ENCODE data around the gene PAF1.
A peak's percentile ranks its signal among the peaks of the same experiment; 100 is the strongest.

PAF1 gene

DNA sequence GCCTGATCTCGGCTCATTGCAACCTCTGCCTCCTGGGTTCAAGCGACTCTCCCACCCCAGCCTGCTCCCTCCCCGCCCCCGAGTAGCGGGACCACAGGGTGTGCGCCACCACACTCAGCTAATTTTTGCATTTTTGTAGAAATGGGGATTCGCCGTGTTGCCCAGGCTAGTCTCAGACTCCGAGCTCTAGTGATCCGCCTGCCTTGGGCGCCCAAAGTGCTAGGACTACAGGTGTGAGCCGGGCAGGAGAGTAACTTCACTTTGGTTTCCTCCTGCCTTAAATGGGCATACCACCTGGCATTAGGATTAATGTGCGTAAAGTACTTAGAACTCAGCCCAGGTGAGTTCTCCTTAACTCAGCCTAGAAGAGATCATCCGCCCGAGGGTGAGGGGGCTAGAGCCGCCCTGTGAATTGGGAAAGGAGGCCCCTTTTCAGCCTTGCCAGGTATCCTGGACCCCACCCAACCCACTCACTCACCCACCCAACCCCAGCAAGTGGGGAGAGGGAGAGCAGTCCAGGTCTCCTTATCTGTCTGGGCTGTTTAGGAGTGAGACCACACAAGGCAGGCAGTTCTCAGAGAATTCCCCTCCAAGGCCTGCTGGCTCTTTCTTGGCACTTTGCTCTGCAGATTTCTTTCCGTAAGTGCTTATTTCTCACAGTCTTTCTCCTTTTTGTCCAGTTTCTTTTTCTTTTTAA is 14.5 kb upstream of the PAF1 start:
- DNase-seq (ENCODE audit: low spot score): no peak

DNA sequence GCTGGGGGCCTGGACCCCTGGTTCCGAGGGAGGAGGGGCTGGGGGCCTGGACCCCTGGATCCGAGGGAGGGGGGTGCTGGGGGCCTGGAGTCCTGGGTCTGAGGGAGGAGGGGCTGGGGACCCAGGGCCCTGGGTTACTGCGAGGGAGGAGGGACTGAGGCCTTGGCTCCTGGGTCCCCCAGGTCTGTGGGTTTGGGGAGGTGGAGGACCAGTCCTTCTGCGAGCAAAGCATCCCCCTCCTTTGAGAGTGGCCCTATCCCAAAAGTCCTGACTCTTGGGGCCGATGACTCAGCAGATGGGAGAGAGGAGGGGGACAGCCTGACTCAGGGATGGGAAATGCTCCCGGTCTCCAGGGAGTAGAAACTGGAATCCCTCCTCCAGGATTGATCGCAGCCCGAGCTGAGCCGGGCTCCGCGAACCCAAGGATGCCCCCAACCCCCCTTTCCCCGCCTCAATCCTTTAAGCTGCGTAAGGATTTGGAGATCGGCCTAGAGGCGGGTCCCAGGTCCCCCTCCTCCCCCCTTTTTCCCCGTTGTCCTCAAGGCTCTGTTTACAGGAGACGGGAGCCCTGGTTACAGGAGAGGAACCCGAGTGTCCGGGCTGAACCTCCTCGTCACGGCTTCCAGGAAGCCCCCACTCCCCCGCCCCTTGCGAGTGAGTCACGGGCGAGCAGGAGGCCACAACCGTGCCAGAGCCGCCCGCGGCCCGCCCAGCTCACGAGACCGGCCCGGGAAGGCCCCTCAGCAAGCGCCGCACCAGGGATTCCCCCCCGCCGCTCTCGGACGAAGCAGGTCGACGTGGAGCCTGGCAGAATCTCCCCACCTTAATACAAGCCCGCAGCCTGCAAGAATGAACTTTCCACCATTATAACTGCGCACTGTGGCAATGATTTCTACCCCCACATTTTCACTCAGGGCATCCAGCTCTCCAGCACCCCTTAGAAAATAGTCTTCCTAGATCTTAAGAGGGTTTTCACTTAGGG is 12.7 kb upstream of the PAF1 start:
- peak; percentile 94 for DNase-seq (ENCODE audit: low spot score)

DNA sequence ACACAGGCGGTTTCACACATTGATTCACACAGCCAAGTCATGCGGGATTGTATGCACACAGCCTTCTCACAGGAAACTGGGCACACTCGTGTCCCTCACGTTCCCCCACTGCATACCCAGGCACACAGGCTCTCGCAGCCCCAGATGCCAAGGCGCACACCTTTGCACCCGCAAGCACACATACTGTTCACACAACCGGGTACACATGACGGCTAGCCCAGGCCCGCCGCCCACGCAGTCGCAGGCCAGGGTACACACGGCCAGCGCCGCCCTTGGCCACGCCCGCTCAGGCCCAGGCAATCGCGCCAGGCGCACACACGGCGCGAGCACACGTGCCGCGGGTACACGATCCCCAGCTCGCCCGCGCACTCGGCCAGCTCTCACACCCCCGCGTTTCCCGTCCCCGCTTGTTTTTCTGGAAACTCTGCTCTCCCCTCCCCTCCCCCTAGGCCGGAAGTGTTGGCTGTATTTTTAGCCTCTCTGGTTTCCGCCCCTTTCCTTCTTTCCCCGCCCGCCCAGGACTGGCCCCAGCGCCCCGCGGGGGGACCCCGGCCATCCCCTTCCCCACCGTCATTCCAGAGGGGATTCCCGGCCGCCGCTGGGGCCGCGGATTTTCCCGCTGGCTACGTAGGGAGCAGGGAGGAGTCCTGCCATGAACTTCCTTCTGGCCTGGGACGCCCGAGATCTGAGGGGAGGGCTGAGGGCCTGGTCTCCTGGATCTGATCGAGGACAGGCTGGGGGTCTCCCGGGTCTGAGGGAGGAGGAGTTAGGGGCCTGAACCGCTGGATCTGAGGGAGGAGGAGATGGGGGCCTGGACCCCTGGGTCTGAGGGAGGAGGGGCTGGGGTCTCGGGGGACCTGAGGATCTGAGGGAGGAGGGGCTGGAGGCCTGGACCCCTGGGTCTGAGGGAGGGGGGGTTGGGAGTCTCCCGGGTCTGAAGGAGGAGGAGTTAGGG is 11.7 kb upstream of the PAF1 start:
- peak; percentile 86 for DNase-seq (ENCODE audit: low spot score)

DNA sequence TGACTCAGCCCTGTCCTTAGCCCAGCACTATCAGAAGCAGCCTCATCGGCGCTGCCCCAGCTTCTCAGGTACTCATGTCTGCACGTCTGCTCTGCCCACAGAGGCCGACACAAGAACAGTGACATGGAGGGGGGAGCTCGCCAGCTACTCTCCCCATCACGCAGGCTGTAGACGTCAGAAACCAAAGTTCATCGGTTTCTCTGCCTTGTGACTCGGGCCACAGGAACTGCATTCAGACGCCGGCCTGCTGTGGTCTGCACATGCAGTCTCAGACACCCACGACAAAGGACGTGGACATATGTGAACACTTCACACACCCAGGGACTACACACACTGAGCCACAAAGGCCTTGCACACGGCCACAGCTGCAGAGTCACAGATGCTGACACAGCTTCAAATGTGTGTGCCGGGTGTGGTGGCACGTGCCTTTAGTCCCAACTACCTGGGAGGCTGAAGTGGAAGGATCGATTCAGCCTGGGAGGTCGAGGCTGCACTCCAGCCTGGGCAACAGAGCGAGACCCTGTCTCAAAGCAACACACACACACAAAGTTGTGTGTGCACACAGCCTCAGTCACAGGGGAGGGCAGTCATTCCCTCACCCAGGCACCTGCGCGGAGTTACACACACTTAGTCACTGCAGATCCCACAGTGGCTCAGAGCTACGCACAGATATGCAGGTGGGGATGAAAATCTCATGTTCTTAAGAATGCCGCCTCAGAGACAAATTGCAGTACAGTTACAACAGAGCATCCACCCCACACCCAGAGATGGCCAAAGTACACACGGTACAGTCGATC is 10.8 kb upstream of the PAF1 start:
- DNase-seq (ENCODE audit: low spot score): peak; percentile 90

DNA sequence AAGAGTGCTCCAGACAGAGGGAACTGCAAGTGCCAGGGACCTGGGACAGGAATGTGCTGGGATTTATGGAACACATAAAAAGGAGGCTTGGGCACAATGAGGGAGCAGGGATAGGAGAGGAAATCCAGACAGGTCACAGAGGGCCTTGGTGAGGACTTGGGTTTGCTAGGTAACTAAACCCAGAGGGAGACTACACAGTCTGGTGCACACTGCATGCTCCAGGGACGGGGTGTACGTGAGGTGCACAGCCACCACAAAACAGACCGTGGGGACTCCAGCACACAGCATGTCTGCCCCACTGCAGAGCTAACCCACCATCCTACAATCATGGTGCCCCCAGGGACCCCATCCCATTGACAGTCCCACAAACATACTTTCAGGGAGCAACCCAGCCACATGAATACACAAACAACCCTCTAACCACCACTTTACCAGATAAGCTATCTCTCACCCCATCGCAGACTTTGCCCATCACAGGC is 10.2 kb upstream of the PAF1 start:
- DNase-seq (ENCODE audit: low spot score): no peak

DNA sequence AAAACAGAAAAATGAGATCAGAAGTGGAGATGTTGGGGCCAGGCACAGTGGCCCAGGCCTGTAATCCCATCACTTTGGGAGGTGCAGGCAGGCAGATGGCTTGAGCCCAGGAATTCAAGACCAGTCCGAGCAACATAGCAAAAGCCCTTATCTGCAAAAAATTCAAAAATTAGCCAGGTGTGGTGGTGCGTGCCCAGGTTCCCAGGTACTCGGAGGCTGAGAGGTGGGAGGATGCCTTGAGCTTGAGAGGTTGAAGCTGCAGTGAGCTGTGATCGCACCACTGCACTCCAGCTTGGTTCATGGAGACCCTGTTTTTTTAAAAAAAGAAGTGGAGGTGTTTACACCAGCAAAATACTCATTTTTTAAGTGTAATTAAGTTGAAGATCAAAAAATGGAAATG is 9.2 kb upstream of the PAF1 start:
- DNase-seq (ENCODE audit: low spot score): no peak

DNA sequence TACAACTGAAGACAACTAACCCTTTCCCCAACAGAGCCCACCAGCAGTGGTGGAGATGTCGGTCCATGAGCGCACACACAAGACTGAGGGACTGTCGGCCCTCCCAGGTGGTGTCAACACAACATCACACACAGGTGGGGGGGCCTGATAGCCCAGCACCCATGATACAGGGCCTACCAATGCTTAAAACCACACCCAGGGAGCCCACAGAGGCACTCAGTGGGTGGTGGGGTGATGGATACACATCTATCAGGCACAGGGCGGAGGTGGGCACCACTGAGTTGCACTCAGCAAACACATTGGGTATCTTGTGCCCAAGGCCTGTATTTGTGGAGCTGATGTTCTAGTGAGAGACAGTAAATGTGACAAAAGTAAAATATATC is 8.8 kb upstream of the PAF1 start:
- no peak for DNase-seq (ENCODE audit: low spot score)

DNA sequence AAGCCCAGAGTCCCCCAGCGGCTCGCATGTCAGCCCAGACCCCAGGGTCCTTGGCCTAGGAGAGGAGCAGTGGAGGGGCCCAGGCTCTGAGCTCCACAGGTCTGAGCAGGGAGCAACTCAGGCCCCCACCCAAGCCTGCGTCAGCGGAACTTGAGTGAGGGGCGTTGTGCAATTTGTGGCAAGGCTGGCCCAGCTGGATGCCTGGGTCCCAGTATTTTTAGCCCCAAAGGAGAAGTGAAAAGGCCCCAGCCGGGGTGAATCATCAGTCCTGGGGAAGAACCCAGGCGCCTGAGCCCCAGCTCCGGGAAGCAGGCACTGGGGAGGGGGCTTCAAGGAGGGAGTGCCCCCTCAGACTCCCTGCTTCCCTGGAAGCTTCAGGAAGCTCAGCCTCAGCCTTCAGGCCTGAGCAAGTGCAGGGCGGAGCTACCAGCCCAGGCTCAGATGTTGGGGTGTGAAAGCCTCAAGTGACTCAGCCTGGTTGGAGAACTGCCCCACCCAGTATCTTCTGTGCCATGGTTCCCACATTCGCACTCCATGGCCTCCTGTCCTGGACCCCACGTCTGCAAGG is 7.5 kb upstream of the PAF1 start:
- peak; percentile 74 for DNase-seq (ENCODE audit: low spot score)

DNA sequence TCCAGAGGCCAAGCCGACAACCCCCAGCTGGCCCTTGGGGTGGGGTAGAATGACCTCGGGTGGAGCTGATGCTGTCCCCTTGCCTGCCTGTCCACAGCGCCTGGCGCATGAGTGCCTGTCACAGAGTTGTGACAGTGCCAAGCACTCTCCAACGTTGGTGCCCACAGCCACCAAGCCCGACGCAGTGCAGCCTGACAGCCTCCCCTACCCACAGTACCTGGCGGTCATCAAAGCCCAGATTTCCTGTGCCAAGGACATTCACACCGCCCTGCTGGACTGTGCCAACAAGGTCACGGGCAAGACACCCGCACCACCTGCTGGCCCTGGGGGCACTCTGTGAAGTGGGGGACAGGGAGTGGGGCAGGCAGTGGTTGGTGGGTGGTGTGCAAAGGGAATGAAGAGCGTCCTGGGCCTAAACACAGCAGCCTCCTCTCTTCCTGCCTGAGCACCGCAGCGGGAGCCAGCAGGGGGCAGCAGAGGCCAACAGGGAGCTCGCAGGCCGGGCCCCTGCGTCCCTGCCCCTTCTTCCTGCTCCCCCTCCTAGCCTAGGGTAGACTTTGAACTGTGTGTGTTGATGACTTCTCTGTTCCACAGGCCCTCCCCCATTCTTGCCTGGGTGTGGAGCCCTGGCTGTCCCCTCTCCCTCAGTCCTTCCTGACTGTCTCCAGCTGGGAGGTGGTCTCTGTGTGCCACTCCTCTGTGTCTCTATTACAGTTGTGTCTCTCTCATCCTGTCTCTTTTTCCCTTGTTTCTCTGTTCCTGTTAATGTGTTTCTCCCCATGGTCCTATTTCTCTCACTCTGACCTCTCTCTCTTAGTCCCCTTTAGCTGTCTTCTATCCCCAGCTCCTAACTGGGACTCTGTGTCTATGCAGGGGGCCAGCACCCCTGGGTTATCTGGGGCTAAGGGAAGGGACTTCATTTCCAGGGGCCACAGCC is 6.7 kb upstream of the PAF1 start:
- peak; percentile 92 for DNase-seq (ENCODE audit: low spot score)

DNA sequence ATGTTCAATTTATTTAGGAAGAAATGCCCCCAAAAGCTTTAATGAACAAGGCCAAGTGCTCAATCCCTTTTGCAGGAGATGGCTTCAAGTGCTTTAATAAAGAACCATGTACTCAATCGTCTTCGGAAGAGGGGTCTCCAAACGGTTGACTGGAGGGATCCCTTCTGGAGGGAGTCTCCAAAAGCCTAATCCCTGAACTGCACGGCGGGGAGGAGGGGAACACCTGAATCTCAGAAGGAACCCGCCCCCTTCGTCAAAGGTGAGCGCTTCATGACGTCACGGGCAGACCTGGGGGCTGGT is 505 bp downstream of the PAF1 start:
- no peak for DNase-seq (ENCODE audit: low spot score)

DNA sequence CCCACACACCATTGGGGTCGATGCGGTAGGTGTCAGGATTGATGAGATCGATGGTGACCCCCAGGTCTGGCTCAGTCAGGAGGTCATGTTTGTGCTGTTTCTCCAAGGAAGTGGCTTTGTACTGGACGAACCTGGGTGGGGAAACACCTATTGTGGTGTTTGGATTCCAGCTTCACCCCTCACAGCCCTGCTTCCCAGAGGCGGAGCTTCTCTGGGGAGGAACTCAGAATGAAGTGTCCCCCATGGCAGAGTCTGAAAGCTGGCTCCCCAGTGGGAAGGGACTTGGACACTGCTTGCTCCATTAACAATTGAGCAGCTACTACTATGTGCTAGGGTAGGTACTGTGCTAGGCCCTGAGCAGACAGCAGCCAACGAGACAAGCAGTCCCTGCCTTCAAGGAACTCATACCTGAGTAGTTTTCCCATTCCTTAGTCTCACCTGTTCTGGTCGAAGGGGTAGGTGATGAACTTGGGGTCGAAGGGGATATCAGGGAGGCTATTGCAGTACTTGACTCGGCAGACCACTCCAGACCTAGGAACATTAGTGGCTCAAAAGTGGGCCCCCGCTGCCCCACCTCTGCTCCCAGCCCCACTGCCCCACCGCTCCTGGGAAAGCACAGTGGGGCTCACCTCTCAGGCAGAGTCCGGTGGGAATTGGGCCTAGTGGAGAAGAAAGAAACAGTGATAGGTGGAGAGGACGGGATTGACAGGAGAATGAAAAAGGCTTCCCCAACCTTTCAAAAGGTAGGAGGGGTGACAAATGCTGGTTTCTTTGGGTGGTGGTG is 1.1 kb downstream of the PAF1 start:
- DNase-seq (ENCODE audit: low spot score): no peak

DNA sequence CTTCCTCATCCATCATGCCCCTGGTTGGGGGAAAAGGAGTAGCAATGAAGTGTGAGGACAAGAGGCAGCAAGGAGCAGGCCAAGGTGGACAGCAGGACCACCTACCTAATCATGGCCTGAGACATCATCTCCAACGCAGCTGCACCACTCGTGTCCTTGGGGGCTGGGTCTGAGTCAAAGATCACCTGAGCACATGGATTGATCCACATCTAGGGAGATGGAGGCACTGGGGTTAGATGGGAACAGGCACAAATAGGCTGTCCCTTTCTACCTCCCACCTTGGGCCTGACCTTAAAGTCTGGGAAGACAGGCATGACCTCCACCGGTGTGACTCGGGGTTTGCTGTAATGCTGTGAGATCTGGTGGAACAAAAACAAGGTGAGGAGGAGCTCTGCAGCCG is 2.2 kb downstream of the PAF1 start:
- no peak for DNase-seq (ENCODE audit: low spot score)

DNA sequence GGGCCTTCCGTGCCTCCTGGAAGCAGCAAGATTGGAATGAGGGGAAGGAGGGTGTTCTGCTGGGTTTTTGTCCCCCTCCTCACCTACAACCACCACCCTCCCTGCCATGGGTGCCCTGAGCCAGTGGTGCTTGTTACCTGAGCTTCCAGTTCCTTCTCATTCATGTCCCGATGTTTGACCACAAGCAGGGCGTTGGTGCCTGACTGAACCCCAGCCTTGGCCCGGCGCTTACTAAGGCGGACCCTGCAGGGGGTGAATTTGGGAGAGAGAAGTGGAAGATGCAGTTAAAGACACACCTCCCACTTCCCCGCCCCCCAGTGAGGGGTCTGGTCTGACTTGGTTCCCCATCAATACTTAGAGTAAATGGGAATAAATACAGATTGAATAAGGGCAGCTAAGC is 4.3 kb downstream of the PAF1 start:
- DNase-seq (ENCODE audit: low spot score): no peak

DNA sequence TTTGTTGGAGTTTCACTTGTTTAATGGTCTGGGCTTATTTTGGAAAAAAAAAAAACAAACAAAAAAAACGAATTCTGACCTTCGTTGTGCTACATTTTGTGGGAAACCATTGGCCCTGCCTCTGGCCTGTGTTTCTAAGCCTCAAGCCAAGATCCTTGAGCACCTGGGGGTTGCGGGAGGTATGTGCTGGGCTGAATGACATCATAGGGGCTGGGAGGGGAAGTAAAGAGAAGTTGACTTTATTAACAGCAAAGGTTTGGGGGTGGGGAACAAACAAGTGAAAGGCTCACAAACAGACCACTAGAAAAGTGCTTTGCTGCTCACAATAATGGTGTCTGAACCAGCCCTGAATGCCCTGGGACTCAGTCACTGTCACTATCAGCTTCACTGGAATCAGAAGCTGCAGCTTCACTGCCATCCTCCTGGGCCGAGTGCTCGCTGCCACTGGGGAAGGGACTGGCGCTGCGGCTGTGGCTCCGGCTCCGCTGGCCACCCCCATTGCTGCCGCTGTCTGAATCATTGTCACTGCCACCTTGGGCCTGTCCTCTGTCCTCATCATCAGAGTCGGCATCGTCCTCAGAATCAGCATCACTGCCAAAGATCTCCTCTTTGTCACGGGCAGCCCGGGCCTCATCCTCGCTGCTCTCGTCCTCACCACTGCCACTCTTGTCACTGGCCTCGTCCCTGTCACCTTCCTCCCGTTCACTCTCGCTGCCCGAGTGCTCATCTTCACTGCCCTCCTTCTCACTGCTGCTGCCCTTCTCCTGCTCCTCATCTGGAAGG is 5.1 kb downstream of the PAF1 start:
- no peak for DNase-seq (ENCODE audit: low spot score)

DNA sequence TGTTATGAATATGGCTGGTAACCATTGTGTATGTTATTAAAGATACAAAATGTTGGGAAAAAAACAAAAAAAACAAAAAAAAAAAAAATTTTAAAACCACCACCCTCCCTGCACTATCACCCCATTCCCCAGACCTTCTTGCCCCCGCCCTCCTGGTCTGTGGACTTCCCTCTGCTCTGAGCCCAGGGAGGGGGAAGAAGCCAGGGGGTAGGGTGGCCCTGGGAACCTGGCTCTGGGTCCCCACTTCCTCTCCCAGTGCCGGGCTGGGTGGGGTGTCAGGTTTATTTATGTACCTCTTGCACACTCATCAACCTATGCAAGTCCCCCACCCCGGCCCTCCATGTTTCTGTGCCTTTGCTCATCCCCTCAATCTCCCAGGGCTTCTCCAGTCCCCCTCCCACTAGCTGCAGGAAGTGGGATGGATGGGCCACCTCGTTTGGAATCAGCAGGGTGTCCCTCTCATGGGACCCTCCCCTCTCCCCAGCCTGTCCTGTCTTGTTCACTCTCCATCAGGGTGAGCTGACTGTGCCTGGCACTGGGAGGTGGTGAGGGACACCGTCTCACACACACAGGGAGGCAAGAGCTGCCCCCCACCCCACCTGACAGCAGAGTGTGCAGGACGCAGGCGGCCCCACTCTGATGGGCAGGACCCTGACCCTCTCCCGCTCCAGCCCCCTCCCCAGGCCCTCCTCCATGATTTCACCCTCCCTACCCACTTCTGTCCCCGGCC is 5.9 kb downstream of the PAF1 start:
- DNase-seq (ENCODE audit: low spot score): no peak

DNA sequence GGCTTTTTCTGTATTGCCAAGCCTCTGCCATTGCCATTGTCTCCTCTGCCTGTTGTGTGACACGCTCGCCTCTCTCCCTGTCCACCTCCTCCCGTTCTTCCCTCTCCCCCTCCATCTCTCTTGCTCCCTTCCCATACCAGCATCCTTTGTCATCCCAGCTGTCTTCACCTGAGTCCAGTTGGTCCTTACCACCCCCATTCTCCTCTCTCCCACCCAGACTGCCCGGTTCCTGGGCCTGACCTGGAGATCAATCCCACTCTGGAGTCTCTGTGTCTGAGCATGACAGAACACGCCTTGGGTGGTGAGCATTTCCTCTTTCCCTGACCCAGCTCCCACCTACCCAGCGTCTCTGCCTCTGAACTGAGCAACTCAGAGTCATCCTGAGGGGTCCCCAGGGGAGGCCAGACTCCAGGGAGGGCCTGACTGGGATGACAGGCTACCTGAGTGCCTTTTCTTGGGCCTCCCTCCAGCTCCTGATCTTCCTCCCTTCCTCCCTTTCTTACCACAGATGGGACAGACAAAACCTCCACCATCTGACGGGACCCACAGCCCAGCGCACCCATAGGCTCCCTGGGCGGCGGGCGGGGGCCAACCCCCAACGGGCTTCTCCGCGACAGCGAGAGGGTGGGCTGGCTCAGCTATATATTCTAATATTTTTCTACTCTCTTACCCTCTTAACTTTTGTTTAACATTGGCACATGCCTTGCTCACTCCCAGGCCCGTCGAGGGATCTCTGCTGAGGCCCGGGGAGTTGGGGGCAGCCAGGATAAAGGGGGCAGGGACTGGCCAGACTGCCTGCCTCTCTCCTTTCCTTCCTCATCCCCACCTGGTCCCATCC is 7.7 kb downstream of the PAF1 start:
- no peak for DNase-seq (ENCODE audit: low spot score)

Data from activated CD4-positive, alpha-beta T cell treated with anti-CD3 and anti-CD28 coated beads, Interleukin-2, Interleukin-4, amounts not matched to agents 100 ng/mL and 50 ng/mL, durations not matched to agents 16 hours and 8 hours (primary cell).